HEK293 (cell line): ENCODE results near the gene RNF31.

Experiments
- CTCF ChIA-PET: fragments of 350-600 bp; formaldehyde crosslinking; extraction: SDS; loops from one replicate; lab custom pipeline; 2021; ENCODE audit warnings: antibody characterized with exemption; lab: Yijun Ruan, JAX
- POLR2A ChIA-PET: fragments of 300-600 bp; formaldehyde crosslinking; extraction: SDS; loops from one replicate; lab custom pipeline; 2020; ENCODE audit warnings: antibody characterized with exemption, inconsistent platforms; lab: Yijun Ruan, JAX
- H3K27ac ChIP-seq: fragments of 200-500 bp; sonication (Bioruptor generic); 2 replicates; pipeline ENCODE4 v1.5.1; 2014; ENCODE audit warnings: low read depth, low read length, control low read depth, inconsistent platforms; ENCODE audit errors: extremely low read depth
- H3K36me3 ChIP-seq, 2 experiments: fragments of 200-500 bp in 1 of 2; sonication (Bioruptor generic) in 1 of 2; 1 replicate in 1 of 2; 2 replicates in 1 of 2; pipeline ENCODE4 v1.5.1; 2014 to 2017; ENCODE audit warnings: inconsistent platforms in 2 of 2, low read length in 2 of 2; ENCODE audit not compliant: control insufficient read depth in 2 of 2, insufficient read depth in 1 of 2
- H3K4me1 ChIP-seq: fragments of 200-500 bp; sonication (Bioruptor generic); 2 replicates; pipeline ENCODE4 v1.5.1; 2014; ENCODE audit warnings: mild to moderate bottlenecking, low read length, inconsistent platforms; ENCODE audit not compliant: control insufficient read depth, insufficient read depth
- H3K4me3 ChIP-seq: 2 replicates; pipeline ENCODE4 v1.5.1; 2011; ENCODE audit warnings: low read depth, mild to moderate bottlenecking, control low read depth, low read length, moderate library complexity
- H3K9me3 ChIP-seq: fragments of 200-500 bp; sonication (Bioruptor generic); 2 replicates; pipeline ENCODE4 v1.5.1; 2014; ENCODE audit warnings: low read depth, low read length, inconsistent platforms; ENCODE audit not compliant: control insufficient read depth, insufficient read depth
- BCL11A ChIP-seq: fragments of 450-650 bp; formaldehyde crosslinking; IDR thresholded peaks from 2 replicates; pipeline ENCODE4 v1.5.1; 2016; ENCODE audit warnings: low read depth, missing biosample characterization, missing genetic modification characterization
- HOXC10 ChIP-seq: sonication (generic); formaldehyde crosslinking; IDR thresholded peaks from 2 replicates; pipeline ENCODE4 v1.8.1; 2023; ENCODE audit warnings: mild to moderate bottlenecking, missing genetic modification reagents
- KLF9 ChIP-seq: fragments of 450-650 bp; formaldehyde crosslinking; IDR thresholded peaks from 2 replicates; pipeline ENCODE4 v1.5.1; 2016; ENCODE audit warnings: missing biosample characterization, missing genetic modification characterization, low read depth
- OVOL3 ChIP-seq: fragments of 450-650 bp; formaldehyde crosslinking; IDR thresholded peaks from 2 replicates; pipeline ENCODE4 v1.5.1; 2016; ENCODE audit warnings: missing biosample characterization, missing genetic modification characterization
- SCRT1 ChIP-seq: fragments of 450-650 bp; formaldehyde crosslinking; IDR thresholded peaks from 2 replicates; pipeline ENCODE4 v1.5.1; 2016; ENCODE audit warnings: missing biosample characterization, missing genetic modification characterization, borderline replicate concordance
- ZBTB21 ChIP-seq: fragments of 450-650 bp; formaldehyde crosslinking; IDR thresholded peaks from 2 replicates; pipeline ENCODE4 v1.5.1; 2017; ENCODE audit warnings: missing biosample characterization, missing genetic modification characterization
- ZBTB48 ChIP-seq: fragments of 450-650 bp; formaldehyde crosslinking; IDR thresholded peaks from 2 replicates; pipeline ENCODE4 v1.5.1; 2016; ENCODE audit warnings: missing biosample characterization, missing genetic modification characterization
- ZNF157 ChIP-seq: fragments of 450-650 bp; formaldehyde crosslinking; IDR thresholded peaks from 2 replicates; pipeline ENCODE4 v1.5.1; 2016; ENCODE audit warnings: missing biosample characterization, missing genetic modification characterization
- ZNF2 ChIP-seq: fragments of 450-650 bp; formaldehyde crosslinking; IDR thresholded peaks from 2 replicates; pipeline ENCODE4 v1.5.1; 2016; ENCODE audit warnings: missing biosample characterization, missing genetic modification characterization
- ZNF221 ChIP-seq: fragments of 450-650 bp; formaldehyde crosslinking; IDR thresholded peaks from 2 replicates; pipeline ENCODE4 v1.5.1; 2017; ENCODE audit warnings: missing biosample characterization, missing genetic modification characterization, borderline replicate concordance
- ZNF311 ChIP-seq: fragments of 450-650 bp; formaldehyde crosslinking; IDR thresholded peaks from 2 replicates; pipeline ENCODE4 v1.5.1; 2017; ENCODE audit warnings: missing biosample characterization, missing genetic modification characterization, borderline replicate concordance
- ZNF394 ChIP-seq: fragments of 450-650 bp; formaldehyde crosslinking; IDR thresholded peaks from 2 replicates; pipeline ENCODE4 v1.5.1; 2016; ENCODE audit warnings: missing biosample characterization, missing genetic modification characterization, mild to moderate bottlenecking, moderate library complexity, borderline replicate concordance
- ZNF426 ChIP-seq: fragments of 450-650 bp; formaldehyde crosslinking; IDR thresholded peaks from 2 replicates; pipeline ENCODE4 v1.5.1; 2017; ENCODE audit warnings: missing biosample characterization, missing genetic modification characterization, mild to moderate bottlenecking, inconsistent platforms, moderate library complexity
- ZNF548 ChIP-seq: fragments of 450-650 bp; formaldehyde crosslinking; IDR thresholded peaks from 2 replicates; pipeline ENCODE4 v1.5.1; 2016; ENCODE audit warnings: missing biosample characterization, missing genetic modification characterization
- ZNF560 ChIP-seq: fragments of 450-650 bp; formaldehyde crosslinking; IDR thresholded peaks from 2 replicates; pipeline ENCODE4 v1.5.1; 2017; ENCODE audit warnings: missing biosample characterization, missing genetic modification characterization, borderline replicate concordance
- ZNF610 ChIP-seq: fragments of 450-650 bp; formaldehyde crosslinking; IDR thresholded peaks from 2 replicates; pipeline ENCODE4 v1.5.1; 2016; ENCODE audit warnings: missing biosample characterization, missing genetic modification characterization, borderline replicate concordance
- ZNF623 ChIP-seq: fragments of 450-650 bp; formaldehyde crosslinking; IDR thresholded peaks from 2 replicates; pipeline ENCODE4 v1.5.1; 2016; ENCODE audit warnings: missing biosample characterization, missing genetic modification characterization
- ZNF664 ChIP-seq: fragments of 450-650 bp; formaldehyde crosslinking; IDR thresholded peaks from 2 replicates; pipeline ENCODE4 v1.5.1; 2016; ENCODE audit warnings: missing biosample characterization, missing genetic modification characterization
- ZNF707 ChIP-seq: fragments of 450-650 bp; formaldehyde crosslinking; IDR thresholded peaks from 2 replicates; pipeline ENCODE4 v1.5.1; 2016; ENCODE audit warnings: missing biosample characterization, missing genetic modification characterization
- ZNF768 ChIP-seq: fragments of 450-650 bp; formaldehyde crosslinking; IDR thresholded peaks from 2 replicates; pipeline ENCODE4 v1.5.1; 2018; ENCODE audit warnings: missing biosample characterization, mild to moderate bottlenecking, missing genetic modification characterization
- ZNF791 ChIP-seq: fragments of 450-650 bp; formaldehyde crosslinking; IDR thresholded peaks from 2 replicates; pipeline ENCODE4 v1.5.1; 2016; ENCODE audit warnings: missing biosample characterization, missing genetic modification characterization
- ZSCAN23 ChIP-seq: fragments of 450-650 bp; formaldehyde crosslinking; IDR thresholded peaks from 2 replicates; pipeline ENCODE4 v1.5.1; 2016; ENCODE audit warnings: missing biosample characterization, missing genetic modification characterization
- TF ChIP-seq, protein P1 (sequence below): fragments of 450-650 bp; formaldehyde crosslinking; IDR thresholded peaks from 2 replicates; pipeline ENCODE4; 2016; ENCODE audit warnings: missing biosample characterization, missing genetic modification characterization
- TF ChIP-seq, protein P2 (sequence below): fragments of 450-650 bp; formaldehyde crosslinking; IDR thresholded peaks from 2 replicates; pipeline ENCODE4 v1.5.1; 2016; ENCODE audit warnings: missing biosample characterization, missing genetic modification characterization
- TF ChIP-seq, protein P3 (sequence below): fragments of 450-650 bp; formaldehyde crosslinking; IDR thresholded peaks from 2 replicates; pipeline ENCODE4 v1.5.1; 2016; ENCODE audit warnings: missing biosample characterization, missing genetic modification characterization, borderline replicate concordance
- TF ChIP-seq, protein P4 (sequence below): IDR thresholded peaks from 2 replicates; pipeline ENCODE4 v1.6.1; 2011; ENCODE audit warnings: mild to moderate bottlenecking, low read depth, low read length, borderline replicate concordance
- TF ChIP-seq, protein P5 (sequence below): fragments of 450-650 bp; formaldehyde crosslinking; IDR thresholded peaks from 2 replicates; pipeline ENCODE4 v1.5.1; 2016; ENCODE audit warnings: missing biosample characterization, missing genetic modification characterization

Gene RNF31

DNA sequence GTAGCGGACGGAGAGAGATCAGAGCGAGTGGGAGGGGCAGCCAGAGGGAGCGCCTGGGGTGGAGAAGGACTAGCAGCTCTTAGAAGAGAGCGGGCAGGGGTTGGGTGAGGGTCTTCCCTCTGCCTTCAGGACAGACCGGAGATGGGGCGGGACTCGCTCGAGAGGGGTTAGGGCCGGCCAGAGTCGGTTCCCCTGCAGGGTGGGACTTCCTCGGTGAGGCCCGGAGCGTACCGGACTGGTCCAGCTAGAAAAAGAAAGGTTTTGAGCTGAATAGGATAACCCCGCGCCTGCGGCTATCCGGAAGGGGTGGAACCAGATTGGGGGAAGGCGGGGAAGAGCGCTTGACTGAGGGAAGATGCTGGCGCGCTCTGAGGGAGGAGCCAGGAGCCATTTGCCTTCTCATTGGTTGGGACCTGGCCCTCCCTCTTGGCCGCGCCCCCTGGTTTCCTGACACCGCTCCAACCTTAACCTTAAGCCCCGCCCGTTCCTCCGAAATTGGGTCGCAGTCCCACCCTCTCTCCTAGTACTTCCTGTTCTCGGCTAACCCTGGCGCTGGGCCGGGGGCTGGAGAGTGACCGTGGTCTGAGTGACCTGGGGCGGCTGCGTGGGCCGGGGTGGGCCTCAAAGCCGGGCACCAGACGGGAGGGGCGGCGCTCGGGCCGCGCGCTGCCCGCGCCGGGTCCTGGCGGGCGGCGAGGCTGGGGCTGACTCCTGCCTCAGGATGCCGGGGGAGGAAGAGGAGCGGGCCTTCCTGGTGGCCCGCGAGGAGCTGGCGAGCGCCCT is at the start of gene RNF31:
Gene RNF31 (plus strand): TSS at position 521 of the 783 bp plus-strand sequence. CDS start 201 bp downstream, at position 722.
- Histone ChIP-seq H3K27ac (peak within 1 kb of the TSS; percentile 81; the same call in 1 of the 2 replicates), H3K9me3 (no peaks in the 10 kb centered on the region), H3K4me3 (peak within 1 kb of the TSS; percentile 91), H3K4me1 (peaks cover 8% of the 10 kb centered on the region), H3K36me3 (peaks cover 15 to 59% of the 10 kb centered on the region in 2 experiments)
- ChIA-PET POLR2A (interaction anchor here (0.6 to 3.8 kb wide), 19 partner anchors 9 to 124 kb away, joined by 3 to 79 read pairs (median 7); partner anchors contain the start of genes CHMP4A, DCAF11, IPO4 and IRF9), CTCF (interaction anchor here (0.5 to 3.7 kb wide), 9 partner anchors 10 to 1052 kb away, joined by 3 to 34 read pairs (median 4); partner anchors contain the start of genes C14orf119 and IRF9)
- no peak for TF ChIP-seq ZNF768
- TF ChIP-seq ZNF623 (tag by site-specific recombination), result no peak
- no peak for TF ChIP-seq HOXC10
- no peak for TF ChIP-seq BCL11A (tag by site-specific recombination)
- TF ChIP-seq, protein P1, sequence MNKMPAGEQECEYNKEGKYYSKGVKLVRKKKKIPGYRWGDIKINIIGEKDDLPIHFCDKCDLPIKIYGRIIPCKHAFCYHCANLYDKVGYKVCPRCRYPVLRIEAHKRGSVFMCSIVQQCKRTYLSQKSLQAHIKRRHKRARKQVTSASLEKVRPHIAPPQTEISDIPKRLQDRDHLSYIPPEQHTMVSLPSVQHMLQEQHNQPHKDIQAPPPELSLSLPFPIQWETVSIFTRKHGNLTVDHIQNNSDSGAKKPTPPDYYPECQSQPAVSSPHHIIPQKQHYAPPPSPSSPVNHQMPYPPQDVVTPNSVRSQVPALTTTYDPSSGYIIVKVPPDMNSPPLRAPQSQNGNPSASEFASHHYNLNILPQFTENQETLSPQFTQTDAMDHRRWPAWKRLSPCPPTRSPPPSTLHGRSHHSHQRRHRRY (tag by site-specific recombination), result no peak
- TF ChIP-seq ZNF426 (tag by site-specific recombination), result no peak
- no peak for TF ChIP-seq ZSCAN23 (tag by site-specific recombination)
- TF ChIP-seq ZNF560 (tag by site-specific recombination), result no peak
- TF ChIP-seq, protein P2, sequence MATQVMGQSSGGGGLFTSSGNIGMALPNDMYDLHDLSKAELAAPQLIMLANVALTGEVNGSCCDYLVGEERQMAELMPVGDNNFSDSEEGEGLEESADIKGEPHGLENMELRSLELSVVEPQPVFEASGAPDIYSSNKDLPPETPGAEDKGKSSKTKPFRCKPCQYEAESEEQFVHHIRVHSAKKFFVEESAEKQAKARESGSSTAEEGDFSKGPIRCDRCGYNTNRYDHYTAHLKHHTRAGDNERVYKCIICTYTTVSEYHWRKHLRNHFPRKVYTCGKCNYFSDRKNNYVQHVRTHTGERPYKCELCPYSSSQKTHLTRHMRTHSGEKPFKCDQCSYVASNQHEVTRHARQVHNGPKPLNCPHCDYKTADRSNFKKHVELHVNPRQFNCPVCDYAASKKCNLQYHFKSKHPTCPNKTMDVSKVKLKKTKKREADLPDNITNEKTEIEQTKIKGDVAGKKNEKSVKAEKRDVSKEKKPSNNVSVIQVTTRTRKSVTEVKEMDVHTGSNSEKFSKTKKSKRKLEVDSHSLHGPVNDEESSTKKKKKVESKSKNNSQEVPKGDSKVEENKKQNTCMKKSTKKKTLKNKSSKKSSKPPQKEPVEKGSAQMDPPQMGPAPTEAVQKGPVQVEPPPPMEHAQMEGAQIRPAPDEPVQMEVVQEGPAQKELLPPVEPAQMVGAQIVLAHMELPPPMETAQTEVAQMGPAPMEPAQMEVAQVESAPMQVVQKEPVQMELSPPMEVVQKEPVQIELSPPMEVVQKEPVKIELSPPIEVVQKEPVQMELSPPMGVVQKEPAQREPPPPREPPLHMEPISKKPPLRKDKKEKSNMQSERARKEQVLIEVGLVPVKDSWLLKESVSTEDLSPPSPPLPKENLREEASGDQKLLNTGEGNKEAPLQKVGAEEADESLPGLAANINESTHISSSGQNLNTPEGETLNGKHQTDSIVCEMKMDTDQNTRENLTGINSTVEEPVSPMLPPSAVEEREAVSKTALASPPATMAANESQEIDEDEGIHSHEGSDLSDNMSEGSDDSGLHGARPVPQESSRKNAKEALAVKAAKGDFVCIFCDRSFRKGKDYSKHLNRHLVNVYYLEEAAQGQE (tag by site-specific recombination), result no peak; the same call in 1 of the 2 replicates
- no peak for TF ChIP-seq ZNF311
- TF ChIP-seq, protein P3, sequence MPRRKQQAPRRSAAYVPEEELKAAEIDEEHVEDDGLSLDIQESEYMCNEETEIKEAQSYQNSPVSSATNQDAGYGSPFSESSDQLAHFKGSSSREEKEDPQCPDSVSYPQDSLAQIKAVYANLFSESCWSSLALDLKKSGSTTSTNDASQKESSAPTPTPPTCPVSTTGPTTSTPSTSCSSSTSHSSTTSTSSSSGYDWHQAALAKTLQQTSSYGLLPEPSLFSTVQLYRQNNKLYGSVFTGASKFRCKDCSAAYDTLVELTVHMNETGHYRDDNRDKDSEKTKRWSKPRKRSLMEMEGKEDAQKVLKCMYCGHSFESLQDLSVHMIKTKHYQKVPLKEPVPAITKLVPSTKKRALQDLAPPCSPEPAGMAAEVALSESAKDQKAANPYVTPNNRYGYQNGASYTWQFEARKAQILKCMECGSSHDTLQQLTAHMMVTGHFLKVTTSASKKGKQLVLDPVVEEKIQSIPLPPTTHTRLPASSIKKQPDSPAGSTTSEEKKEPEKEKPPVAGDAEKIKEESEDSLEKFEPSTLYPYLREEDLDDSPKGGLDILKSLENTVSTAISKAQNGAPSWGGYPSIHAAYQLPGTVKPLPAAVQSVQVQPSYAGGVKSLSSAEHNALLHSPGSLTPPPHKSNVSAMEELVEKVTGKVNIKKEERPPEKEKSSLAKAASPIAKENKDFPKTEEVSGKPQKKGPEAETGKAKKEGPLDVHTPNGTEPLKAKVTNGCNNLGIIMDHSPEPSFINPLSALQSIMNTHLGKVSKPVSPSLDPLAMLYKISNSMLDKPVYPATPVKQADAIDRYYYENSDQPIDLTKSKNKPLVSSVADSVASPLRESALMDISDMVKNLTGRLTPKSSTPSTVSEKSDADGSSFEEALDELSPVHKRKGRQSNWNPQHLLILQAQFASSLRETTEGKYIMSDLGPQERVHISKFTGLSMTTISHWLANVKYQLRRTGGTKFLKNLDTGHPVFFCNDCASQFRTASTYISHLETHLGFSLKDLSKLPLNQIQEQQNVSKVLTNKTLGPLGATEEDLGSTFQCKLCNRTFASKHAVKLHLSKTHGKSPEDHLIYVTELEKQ (tag by site-specific recombination), result no peak
- no peak for TF ChIP-seq ZNF664 (tag by site-specific recombination)
- peak; percentile 2; the same call in 1 of the 2 replicates for TF ChIP-seq KLF9
- peak; percentile 13; the same call in 1 of the 2 replicates for TF ChIP-seq ZNF2 (tag by site-specific recombination)
- no peak for TF ChIP-seq ZNF221
- no peak for TF ChIP-seq ZNF394 (tag by site-specific recombination)
- no peak for TF ChIP-seq OVOL3 (tag by site-specific recombination)
- no peak for TF ChIP-seq SCRT1 (tag by site-specific recombination)
- TF ChIP-seq ZBTB48, result no peak
- TF ChIP-seq, protein P4, sequence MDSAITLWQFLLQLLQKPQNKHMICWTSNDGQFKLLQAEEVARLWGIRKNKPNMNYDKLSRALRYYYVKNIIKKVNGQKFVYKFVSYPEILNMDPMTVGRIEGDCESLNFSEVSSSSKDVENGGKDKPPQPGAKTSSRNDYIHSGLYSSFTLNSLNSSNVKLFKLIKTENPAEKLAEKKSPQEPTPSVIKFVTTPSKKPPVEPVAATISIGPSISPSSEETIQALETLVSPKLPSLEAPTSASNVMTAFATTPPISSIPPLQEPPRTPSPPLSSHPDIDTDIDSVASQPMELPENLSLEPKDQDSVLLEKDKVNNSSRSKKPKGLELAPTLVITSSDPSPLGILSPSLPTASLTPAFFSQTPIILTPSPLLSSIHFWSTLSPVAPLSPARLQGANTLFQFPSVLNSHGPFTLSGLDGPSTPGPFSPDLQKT, result no peak
- TF ChIP-seq ZNF791 (tag by site-specific recombination), result no peak
- TF ChIP-seq ZNF707, result no peak
- no peak for TF ChIP-seq ZNF548 (tag by site-specific recombination)
- no peak for TF ChIP-seq ZNF610 (tag by site-specific recombination)
- TF ChIP-seq, protein P5, sequence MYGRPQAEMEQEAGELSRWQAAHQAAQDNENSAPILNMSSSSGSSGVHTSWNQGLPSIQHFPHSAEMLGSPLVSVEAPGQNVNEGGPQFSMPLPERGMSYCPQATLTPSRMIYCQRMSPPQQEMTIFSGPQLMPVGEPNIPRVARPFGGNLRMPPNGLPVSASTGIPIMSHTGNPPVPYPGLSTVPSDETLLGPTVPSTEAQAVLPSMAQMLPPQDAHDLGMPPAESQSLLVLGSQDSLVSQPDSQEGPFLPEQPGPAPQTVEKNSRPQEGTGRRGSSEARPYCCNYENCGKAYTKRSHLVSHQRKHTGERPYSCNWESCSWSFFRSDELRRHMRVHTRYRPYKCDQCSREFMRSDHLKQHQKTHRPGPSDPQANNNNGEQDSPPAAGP, result peak; percentile 78; the same call in 1 of the 2 replicates
- no peak for TF ChIP-seq ZNF157 (tag by site-specific recombination)
- no peak for TF ChIP-seq ZBTB21 (tag by site-specific recombination)
